Tibial artery (tissue), 4 donors: ENCODE measurements around the gene ARID4A.
"Not testable (repeated sequence)": the region's sequence is repeated elsewhere in the genome, so short reads cannot be mapped to it uniquely, and the experiment has no call there.

Experiments
- DNase-seq, 2 donors: peaks; one replicate each; pipeline ENCODE4 v3.0.0-alpha.2; 2019
- H3K27ac ChIP-seq, 2 donors: fragments of 200-600 bp; sonication (generic) in 1 of 2; 1 replicate in 1 of 2; 2 replicates in 1 of 2; pipeline ENCODE4 v1.5.1; 2018 to 2019; ENCODE audit warnings: mild to moderate bottlenecking in 1 of 2
- H3K27me3 ChIP-seq, 2 donors: fragments of 200-600 bp; sonication (generic) in 1 of 2; one replicate each; pipeline versions ENCODE4 v1.5.1 to v1.6.0; 2016 to 2019
- H3K36me3 ChIP-seq, 3 donors: fragments of 200-600 bp; sonication (generic) in 2 of 3; one replicate each; pipeline ENCODE4 v1.5.1; 2016 to 2019; ENCODE audit warnings: mild to moderate bottlenecking in 2 of 3
- H3K4me1 ChIP-seq, 4 donors: fragments of 200-600 bp; sonication (generic) in 2 of 4; 1 replicate in 3 of 4; 2 replicates in 1 of 4; pipeline ENCODE4 v1.5.1; 2016 to 2019
- H3K4me3 ChIP-seq, 2 donors: fragments of 200-600 bp; sonication (generic) in 1 of 2; 1 replicate in 1 of 2; 2 replicates in 1 of 2; pipeline ENCODE4 v1.5.1; 2018 to 2019; ENCODE audit warnings: mild to moderate bottlenecking in 2 of 2
- H3K9me3 ChIP-seq, 3 donors: fragments of 200-600 bp; sonication (generic) in 1 of 3; one replicate each; pipeline ENCODE4 v1.5.1; 2016 to 2019
- intact Hi-C: fragments of 100-400 bp; cut with DNase I; formaldehyde crosslinking; loops from one replicate; pipeline ENCODE4 v1.15.0; 2023; ENCODE audit warnings: low total_unique reads
- TF ChIP-seq, protein P1 (sequence below), 2 experiments: fragments of 200-600 bp in 1 of 2; fragments of 450-650 bp in 1 of 2; IDR thresholded peaks; one replicate each; pipeline ENCODE4 v1.5.1; 2017 to 2019; ENCODE audit warnings: antibody characterized with exemption in 2 of 2, mild to moderate bottlenecking in 1 of 2, moderate library complexity in 1 of 2

The ARID4A gene

DNA sequence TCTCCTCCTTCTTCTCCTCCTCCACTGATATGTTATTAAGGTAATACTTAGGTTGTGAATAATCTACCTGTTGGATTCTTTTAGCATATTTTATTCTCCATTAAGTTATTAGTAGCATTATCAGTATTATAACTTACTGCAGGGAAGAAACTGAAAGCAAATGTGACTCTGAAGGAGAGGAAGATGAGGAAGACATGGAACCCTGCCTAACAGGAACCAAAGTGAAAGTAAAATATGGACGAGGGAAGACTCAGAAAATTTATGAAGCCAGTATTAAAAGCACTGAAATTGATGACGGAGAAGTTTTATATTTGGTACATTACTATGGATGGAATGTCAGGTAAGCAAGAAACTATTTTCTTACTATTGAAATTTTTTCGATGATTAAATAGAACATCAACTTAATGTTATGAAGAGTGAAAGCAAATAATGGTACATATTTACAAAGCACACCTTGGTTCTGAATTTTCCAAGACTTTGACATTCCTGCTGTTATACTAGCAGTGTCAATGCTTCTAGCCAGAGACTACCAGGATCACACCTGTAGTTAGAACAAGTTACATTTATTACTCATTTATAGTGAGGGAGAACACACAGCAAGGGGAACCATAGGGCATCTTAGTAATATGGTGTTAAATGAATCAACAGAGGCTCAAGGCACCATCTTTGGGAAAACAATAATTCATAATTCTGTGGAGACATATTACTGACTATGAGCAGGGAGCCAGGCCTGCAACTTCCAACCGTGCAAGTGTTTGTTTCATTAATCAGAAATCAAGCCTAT, 55.4 kb downstream of the ARID4A start:
- no peaks in the 10 kb centered on the region for H3K9me3 ChIP-seq
- peaks cover 31 to 60% (median 52%) of the 10 kb centered on the region in 3 donors for H3K36me3 ChIP-seq
- intact Hi-C loops, result no loop called here
- no peaks in the 10 kb centered on the region for H3K4me1 ChIP-seq
- H3K27ac ChIP-seq, result peak overlapping the region in 1 of 2 donors; percentile 4
- TF ChIP-seq, protein P1, sequence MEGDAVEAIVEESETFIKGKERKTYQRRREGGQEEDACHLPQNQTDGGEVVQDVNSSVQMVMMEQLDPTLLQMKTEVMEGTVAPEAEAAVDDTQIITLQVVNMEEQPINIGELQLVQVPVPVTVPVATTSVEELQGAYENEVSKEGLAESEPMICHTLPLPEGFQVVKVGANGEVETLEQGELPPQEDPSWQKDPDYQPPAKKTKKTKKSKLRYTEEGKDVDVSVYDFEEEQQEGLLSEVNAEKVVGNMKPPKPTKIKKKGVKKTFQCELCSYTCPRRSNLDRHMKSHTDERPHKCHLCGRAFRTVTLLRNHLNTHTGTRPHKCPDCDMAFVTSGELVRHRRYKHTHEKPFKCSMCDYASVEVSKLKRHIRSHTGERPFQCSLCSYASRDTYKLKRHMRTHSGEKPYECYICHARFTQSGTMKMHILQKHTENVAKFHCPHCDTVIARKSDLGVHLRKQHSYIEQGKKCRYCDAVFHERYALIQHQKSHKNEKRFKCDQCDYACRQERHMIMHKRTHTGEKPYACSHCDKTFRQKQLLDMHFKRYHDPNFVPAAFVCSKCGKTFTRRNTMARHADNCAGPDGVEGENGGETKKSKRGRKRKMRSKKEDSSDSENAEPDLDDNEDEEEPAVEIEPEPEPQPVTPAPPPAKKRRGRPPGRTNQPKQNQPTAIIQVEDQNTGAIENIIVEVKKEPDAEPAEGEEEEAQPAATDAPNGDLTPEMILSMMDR (IDR thresholded peaks at IDR 0.05), result no peak
- DNase-seq, result no peak
- no peak overlapping the region for H3K4me3 ChIP-seq
- no peaks in the 10 kb centered on the region for H3K27me3 ChIP-seq

DNA sequence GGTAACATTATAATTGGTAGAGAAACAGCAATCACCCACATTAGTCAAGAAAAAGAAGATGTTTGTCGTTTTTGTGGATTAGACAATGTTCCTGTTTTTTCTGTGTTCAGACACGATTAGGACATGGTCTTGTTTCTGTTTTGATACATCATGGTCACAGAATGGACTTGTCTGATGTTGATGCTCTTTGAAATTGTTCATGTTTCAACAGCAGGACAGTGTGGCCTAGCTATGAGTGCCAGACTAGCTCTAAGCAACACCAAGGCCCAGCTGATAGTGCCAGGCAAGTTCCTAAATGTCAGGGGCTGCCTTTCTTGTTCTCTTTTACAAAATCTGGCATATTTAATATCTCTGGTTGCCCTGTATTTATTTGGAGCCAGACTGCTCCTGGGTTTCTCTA, 56.5 kb downstream of the ARID4A start:
- Histone ChIP-seq H3K4me3 (no peak overlapping the region), H3K27me3 (no peaks in the 10 kb centered on the region), H3K4me1 (no peaks in the 10 kb centered on the region), H3K9me3 (no peaks in the 10 kb centered on the region), H3K27ac (no peak overlapping the region), H3K36me3 (peaks cover 34 to 60% (median 49%) of the 10 kb centered on the region in 3 donors)
- intact Hi-C loops, result no loop called here
- DNase-seq, result no peak
- TF ChIP-seq, protein P1 (IDR thresholded peaks at IDR 0.05), result no peak

- H3K9me3 ChIP-seq, result no peaks in the 10 kb centered on the region
- H3K4me3 ChIP-seq, result no peak overlapping the region
- no peaks in the 10 kb centered on the region for H3K27me3 ChIP-seq
- no peaks in the 10 kb centered on the region for H3K4me1 ChIP-seq
- H3K36me3 ChIP-seq, result peaks cover 37 to 61% (median 50%) of the 10 kb centered on the region in 3 donors
- TF ChIP-seq, protein P1 (IDR thresholded peaks at IDR 0.05), result no peak
- H3K27ac ChIP-seq, result no peak overlapping the region
- intact Hi-C loops, result no loop called here
- no peak for DNase-seq
Measured at GRCh38 chr14:58356268-58356667, 57.9 kb downstream of the ARID4A start.

- H3K4me3 ChIP-seq, H3K27ac ChIP-seq, DNase-seq, H3K4me1 ChIP-seq, intact Hi-C loops, H3K27me3 ChIP-seq, H3K9me3 ChIP-seq: not testable (repeated sequence)
- peaks cover 54 to 81% (median 56%) of the 10 kb centered on the region in 3 donors for H3K36me3 ChIP-seq
Measured at GRCh38 chr14:58362272-58362671, 63.9 kb downstream of the ARID4A start.

- H3K9me3 ChIP-seq, result no peaks in the 10 kb centered on the region
- H3K36me3 ChIP-seq, result peaks cover 61 to 86% (median 61%) of the 10 kb centered on the region in 3 donors
- H3K4me3 ChIP-seq, result no peak overlapping the region
- TF ChIP-seq, protein P1 (IDR thresholded peaks at IDR 0.05), result no peak
- H3K27ac ChIP-seq, result no peak overlapping the region
- no peak for DNase-seq
- no peaks in the 10 kb centered on the region for H3K27me3 ChIP-seq
- intact Hi-C loops, result no loop called here
- H3K4me1 ChIP-seq, result no peaks in the 10 kb centered on the region
Measured at GRCh38 chr14:58362798-58363412, 64.5 kb downstream of the ARID4A start.

DNA sequence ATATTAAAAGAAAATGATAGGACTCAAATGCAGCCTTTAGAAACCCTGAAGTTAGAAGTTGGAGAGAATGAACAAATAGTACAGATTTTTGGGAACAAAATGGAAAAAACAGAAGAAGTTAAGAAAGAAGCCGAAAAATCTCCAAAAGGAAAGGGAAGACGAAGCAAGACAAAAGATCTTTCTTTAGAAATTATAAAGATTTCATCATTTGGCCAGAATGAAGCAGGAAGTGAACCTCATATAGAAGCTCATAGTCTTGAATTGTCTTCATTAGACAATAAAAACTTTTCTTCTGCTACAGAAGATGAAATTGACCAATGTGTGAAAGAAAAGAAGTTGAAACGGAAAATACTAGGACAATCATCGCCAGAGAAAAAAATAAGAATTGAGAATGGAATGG, 66.0 kb downstream of the ARID4A start:
- no peak overlapping the region for H3K4me3 ChIP-seq
- peaks cover 61 to 90% (median 62%) of the 10 kb centered on the region in 3 donors for H3K36me3 ChIP-seq
- H3K9me3 ChIP-seq, result no peaks in the 10 kb centered on the region
- no peaks in the 10 kb centered on the region for H3K4me1 ChIP-seq
- intact Hi-C loops, result no loop called here
- DNase-seq, result no peak
- no peak overlapping the region for H3K27ac ChIP-seq
- no peaks in the 10 kb centered on the region for H3K27me3 ChIP-seq
- TF ChIP-seq, protein P1 (IDR thresholded peaks at IDR 0.05), result no peak
